ENCODE measurements around the gene KCNIP4.

- TF ChIP-seq CTCF (conservative IDR thresholded peaks at IDR 0.05; ENCODE audit: low read depth, low read length) (no peak), RAD21 (IDR thresholded peaks at IDR 0.05; ENCODE audit: low read length) (no peak), SMC3 (IDR thresholded peaks at IDR 0.05; ENCODE audit: low read depth, low read length) (no peak), POLR2A (IDR thresholded peaks at IDR 0.05; ENCODE audit: low read depth, low read length) (no peak), RFX5 (IDR thresholded peaks at IDR 0.05; ENCODE audit: low read depth, low read length) (no peak), RCOR1 (IDR thresholded peaks at IDR 0.05; ENCODE audit: insufficient replicate concordance, low read length) (no peak), NFE2L2 (IDR thresholded peaks at IDR 0.05; ENCODE audit: low read depth, low read length) (no peak), CEBPB (IDR thresholded peaks at IDR 0.05; ENCODE audit: low read depth, low read length) (no peak), MAFK (IDR thresholded peaks at IDR 0.05; ENCODE audit: low read depth, low read length) (no peak), FOS (IDR thresholded peaks at IDR 0.05; ENCODE audit: low read depth, low read length) (no peak), CHD1 (IDR thresholded peaks at IDR 0.05; ENCODE audit: low read depth, low read length) (no peak), BHLHE40 (IDR thresholded peaks at IDR 0.05; ENCODE audit: low read depth, low read length) (no peak)
These were observed 945.6 kb downstream of the KCNIP4 start for GRCh38 chr4:21002976-21003375.
